ENCODE data around the gene MALRD1. TPM values are rescaled to one million over a fixed set of nuclear protein-coding genes. Genes with fewer than 3 reads are reported as not detected.

MALRD1 gene
- total RNA-seq, 1 experiment from 2014 or later: 8.2 TPM

DNA sequence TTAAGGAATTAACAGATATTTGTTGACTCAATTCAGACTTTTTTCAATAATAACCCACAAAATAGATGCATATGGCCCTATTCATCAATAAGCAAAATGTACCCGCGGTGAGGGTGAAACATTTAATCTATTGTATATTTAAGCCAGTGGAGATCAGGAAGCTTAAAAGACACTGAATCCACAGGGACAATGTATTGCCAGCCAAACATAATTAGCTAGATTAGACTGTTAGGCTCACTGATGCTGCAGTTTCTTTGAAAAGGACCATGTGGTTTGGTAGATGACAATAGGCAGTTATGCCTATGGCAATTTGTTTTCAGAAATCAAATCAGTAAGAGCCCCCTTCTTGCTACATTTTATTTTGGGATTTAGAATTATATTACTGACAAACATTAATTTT lies 680.4 kb downstream of the MALRD1 start:
- BruUV-seq (replicated peaks): no TSS peak
- Histone ChIP-seq H3K4me3 (ENCODE audit: low read depth, low read length) (no peak overlapping the region), H3K36me3 (ENCODE audit: control insufficient read depth, insufficient read depth, low read length) (no peaks in the 10 kb centered on the region), H3K27me3 (replicated peaks; ENCODE audit: control insufficient read depth, insufficient read depth, low read length) (no peaks in the 10 kb centered on the region), H3K9me3 (no peaks in the 10 kb centered on the region), H3K4me1 (no peaks in the 10 kb centered on the region)
- Mint-ChIP-seq H3K27me3 (ENCODE audit: insufficient read depth, unreplicated experiment) (no peaks in the 10 kb centered on the region), H3K36me3 (ENCODE audit: insufficient read depth, unreplicated experiment) (no peaks in the 10 kb centered on the region), H3K9me3 (ENCODE audit: unreplicated experiment) (no peaks in the 10 kb centered on the region), H3K27ac (ENCODE audit: unreplicated experiment) (no peak overlapping the region), H3K4me3 (ENCODE audit: unreplicated experiment) (no peak overlapping the region), H3K4me1 (ENCODE audit: low read depth, unreplicated experiment) (no peaks in the 10 kb centered on the region)
- POLR2A ChIA-PET: no interaction called here
- CTCF ChIA-PET: no interaction called here
- TF ChIP-seq CTCF (IDR thresholded peaks at IDR 0.05; ENCODE audit: insufficient read depth in 1 of 2, low read depth in 1 of 2, low read length in 1 of 2, severe bottlenecking in 1 of 2, unreplicated experiment in 1 of 2): no peak
- intact Hi-C loops (cut with micrococcal nuclease; ENCODE audit: unreplicated experiment): no loop called here
- no peak for DNase-seq

GRCh38 chr10:19730167-19730906 lies 681.7 kb downstream of the MALRD1 start:
- POLR2A ChIA-PET: no interaction called here
- H3K9me3 Mint-ChIP-seq (ENCODE audit: unreplicated experiment): no peaks in the 10 kb centered on the region
- no peak overlapping the region for H3K27ac Mint-ChIP-seq (ENCODE audit: unreplicated experiment)
- H3K4me3 Mint-ChIP-seq (ENCODE audit: unreplicated experiment): no peak overlapping the region
- CTCF ChIA-PET: no interaction called here
- no peaks in the 10 kb centered on the region for H3K4me1 Mint-ChIP-seq (ENCODE audit: low read depth, unreplicated experiment)
- intact Hi-C loops (cut with micrococcal nuclease; ENCODE audit: unreplicated experiment): loop anchor here (5.0 kb wide), 1 partner anchor 1018 kb away; no protein-coding TSS in a partner anchor
- no peaks in the 10 kb centered on the region for H3K27me3 Mint-ChIP-seq (ENCODE audit: insufficient read depth, unreplicated experiment)
- H3K36me3 ChIP-seq (ENCODE audit: control insufficient read depth, insufficient read depth, low read length): no peaks in the 10 kb centered on the region
- no peaks in the 10 kb centered on the region for H3K27me3 ChIP-seq (replicated peaks; ENCODE audit: control insufficient read depth, insufficient read depth, low read length)
- no peaks in the 10 kb centered on the region for H3K9me3 ChIP-seq
- no peaks in the 10 kb centered on the region for H3K36me3 Mint-ChIP-seq (ENCODE audit: insufficient read depth, unreplicated experiment)
- no peaks in the 10 kb centered on the region for H3K4me1 ChIP-seq
- no TSS peak for BruUV-seq (replicated peaks)
- TF ChIP-seq CTCF (IDR thresholded peaks at IDR 0.05; ENCODE audit: insufficient read depth in 1 of 2, low read depth in 1 of 2, low read length in 1 of 2, severe bottlenecking in 1 of 2, unreplicated experiment in 1 of 2): no peak
- no peak for DNase-seq
- no peak overlapping the region for H3K4me3 ChIP-seq (ENCODE audit: low read depth, low read length)

DNA sequence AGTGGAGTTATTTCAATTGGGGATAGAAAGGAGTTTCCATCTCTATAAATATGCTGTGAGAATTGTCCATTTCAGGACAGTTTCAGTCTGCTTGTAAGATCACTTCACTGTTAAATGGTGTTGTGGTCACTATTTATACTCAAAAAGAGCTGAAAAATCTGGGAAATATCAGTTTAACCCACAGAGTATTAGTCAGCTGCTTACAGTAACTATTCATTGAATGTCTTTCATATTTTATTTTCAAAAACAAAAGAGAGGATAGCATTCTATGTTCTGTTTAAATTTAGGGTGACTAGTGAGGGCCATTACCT lies 682.3 kb downstream of the MALRD1 start:
- H3K27ac Mint-ChIP-seq (ENCODE audit: unreplicated experiment): no peak overlapping the region
- no peaks in the 10 kb centered on the region for H3K36me3 Mint-ChIP-seq (ENCODE audit: insufficient read depth, unreplicated experiment)
- H3K4me3 Mint-ChIP-seq (ENCODE audit: unreplicated experiment): no peak overlapping the region
- Histone ChIP-seq H3K27me3 (replicated peaks; ENCODE audit: control insufficient read depth, insufficient read depth, low read length) (no peaks in the 10 kb centered on the region), H3K9me3 (no peaks in the 10 kb centered on the region), H3K36me3 (ENCODE audit: control insufficient read depth, insufficient read depth, low read length) (no peaks in the 10 kb centered on the region), H3K4me3 (ENCODE audit: low read depth, low read length) (no peak overlapping the region), H3K4me1 (no peaks in the 10 kb centered on the region)
- no peak for DNase-seq
- no peaks in the 10 kb centered on the region for H3K27me3 Mint-ChIP-seq (ENCODE audit: insufficient read depth, unreplicated experiment)
- ChIA-PET CTCF (no interaction called here), POLR2A (no interaction called here)
- H3K9me3 Mint-ChIP-seq (ENCODE audit: unreplicated experiment): peaks cover 4% of the 10 kb centered on the region
- H3K4me1 Mint-ChIP-seq (ENCODE audit: low read depth, unreplicated experiment): no peaks in the 10 kb centered on the region
- no TSS peak for BruUV-seq (replicated peaks)
- TF ChIP-seq CTCF (IDR thresholded peaks at IDR 0.05; ENCODE audit: insufficient read depth in 1 of 2, low read depth in 1 of 2, low read length in 1 of 2, severe bottlenecking in 1 of 2, unreplicated experiment in 1 of 2): no peak
- intact Hi-C loops (cut with micrococcal nuclease; ENCODE audit: unreplicated experiment): loop anchor here (5.0 kb wide), 1 partner anchor 1019 kb away; no protein-coding TSS in a partner anchor
